GM21529 (cell line): ENCODE measurements around the gene NFKBIE.

Source experiments
- ATAC-seq: cut with Tn5 transposase; IDR thresholded peaks from one replicate; pipeline ENCODE4 v1.9.1; 2021; ENCODE audit not compliant: unreplicated experiment

The NFKBIE gene

DNA sequence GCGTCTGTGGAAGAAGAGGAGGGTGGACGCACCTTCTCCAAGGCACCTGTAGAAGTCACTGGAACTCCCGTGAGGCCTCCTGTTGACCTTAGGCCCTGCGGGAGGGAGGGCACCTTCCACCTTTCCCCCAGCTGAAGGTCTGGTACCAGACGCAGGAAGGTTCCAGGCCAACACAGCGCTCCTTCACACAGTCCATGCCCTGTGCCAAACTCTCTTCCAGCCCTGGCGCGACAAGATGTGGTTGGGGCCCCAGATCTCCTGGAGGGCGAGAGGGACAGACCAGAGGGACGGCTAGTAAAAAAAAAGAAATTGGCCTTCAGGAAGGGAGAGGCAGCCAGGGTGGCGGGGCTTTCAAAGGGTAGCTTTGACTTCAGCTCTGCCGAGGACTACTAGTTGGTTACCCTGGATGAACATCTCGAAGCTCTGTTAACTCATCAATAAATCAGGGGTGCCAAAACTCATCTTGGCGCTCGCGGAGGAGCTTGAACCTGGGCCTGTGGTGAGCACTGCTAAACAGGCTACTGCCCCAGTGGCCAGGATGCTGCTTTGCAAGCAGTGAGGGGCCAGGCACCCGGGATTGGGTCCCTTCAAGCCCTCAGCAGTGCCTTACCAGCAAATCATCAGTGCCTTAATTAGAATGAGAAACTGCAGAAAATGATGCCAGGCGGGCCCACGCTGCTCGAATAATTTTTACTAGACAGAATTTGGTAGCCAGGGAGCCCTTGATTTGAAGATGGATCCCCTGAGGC, 32.9 kb upstream of the NFKBIE start:
- no peak for ATAC-seq

DNA sequence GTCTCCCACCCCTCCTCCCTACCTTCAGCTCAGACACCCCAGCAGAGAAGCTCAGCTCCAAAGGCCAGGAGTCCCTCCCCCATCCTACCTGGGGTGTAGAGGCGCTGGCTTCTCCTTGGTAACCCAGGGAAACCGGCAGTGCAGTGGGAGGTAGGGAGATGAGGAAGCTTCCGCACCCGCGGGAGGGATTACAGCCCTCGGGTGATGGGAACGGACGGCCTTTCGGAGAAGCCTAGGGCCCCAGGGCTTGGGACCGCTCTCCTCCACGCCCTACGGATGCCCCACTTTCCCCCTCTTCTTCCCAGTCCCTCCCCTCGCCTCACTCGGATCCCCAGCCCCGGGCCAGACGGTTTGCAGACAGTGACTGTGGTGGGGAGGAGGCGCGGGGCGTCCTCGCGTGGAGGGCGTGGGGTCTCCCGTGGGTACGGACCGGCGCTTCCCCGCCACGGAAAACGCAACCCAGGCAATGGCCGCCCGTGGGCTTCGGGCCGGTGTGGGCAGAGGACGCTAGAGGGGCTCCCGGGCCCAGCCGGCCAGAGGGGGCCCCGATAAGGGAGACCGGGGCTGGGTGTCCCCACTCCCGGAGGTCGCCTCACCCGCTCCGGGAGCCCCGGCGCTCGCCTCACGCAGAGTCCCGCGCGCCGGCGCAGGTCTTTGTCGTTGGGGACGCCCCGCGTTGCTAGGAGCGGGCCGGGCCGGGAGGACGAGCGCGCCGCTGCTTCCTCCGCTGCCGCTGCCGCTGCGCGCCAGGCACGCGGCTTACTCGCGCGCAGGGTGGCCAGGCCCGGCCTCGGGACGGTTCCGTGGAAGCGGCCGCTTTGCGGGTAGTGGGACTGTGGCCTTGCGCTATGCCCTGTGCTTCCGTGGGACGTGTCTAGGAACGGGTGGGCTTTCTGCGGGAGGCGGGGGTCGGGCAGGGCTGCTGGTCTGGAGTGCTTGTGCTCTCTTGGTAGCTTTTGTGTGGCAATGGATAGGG, 32.0 kb upstream of the NFKBIE start:
- no peak for ATAC-seq

DNA sequence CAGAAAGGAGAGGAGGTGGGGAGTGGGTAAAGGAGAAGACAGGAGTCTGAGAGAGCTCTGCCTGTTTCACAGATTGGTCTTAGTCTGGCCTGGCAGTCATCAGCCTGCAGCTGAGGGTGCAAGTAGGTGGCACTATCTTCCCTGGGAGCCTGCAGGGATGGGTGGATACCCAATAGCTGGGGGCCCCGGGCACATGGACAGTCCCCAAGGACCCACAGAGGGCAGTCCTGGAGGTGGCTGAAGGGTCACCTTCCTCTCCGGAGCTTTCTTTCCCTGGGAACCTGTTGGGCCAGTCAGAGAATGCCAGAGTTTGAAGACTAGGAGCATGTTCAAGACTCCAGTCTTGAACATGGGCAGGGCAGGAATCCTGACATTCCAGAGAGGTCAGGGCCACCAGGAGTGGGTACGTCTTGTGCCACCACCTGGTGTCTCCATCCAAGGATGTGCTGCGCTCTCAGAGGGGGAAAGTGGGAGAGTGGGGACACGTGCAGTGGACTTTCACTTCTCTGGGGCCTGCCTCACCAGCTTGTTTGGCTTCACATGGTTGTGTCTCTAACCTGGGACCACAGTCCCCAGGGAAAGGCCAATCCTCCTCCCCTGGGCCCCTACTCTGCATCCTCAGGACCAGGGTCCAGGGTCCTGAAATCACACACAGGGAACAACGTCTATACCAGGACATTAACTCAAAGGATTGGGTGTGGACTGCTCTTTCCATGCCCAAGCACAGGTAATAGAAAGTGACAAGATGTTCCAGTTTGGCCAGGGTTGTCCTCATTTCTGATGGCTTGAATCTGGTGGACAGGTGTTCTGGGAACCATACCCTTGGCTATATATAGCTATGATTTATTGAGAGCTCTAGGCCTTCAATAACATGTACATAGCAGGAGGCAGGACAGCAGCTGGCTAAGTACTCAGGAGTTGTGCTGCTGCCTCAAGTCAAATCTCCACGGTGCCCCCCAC, 29.8 kb upstream of the NFKBIE start:
- ATAC-seq = no peak

DNA sequence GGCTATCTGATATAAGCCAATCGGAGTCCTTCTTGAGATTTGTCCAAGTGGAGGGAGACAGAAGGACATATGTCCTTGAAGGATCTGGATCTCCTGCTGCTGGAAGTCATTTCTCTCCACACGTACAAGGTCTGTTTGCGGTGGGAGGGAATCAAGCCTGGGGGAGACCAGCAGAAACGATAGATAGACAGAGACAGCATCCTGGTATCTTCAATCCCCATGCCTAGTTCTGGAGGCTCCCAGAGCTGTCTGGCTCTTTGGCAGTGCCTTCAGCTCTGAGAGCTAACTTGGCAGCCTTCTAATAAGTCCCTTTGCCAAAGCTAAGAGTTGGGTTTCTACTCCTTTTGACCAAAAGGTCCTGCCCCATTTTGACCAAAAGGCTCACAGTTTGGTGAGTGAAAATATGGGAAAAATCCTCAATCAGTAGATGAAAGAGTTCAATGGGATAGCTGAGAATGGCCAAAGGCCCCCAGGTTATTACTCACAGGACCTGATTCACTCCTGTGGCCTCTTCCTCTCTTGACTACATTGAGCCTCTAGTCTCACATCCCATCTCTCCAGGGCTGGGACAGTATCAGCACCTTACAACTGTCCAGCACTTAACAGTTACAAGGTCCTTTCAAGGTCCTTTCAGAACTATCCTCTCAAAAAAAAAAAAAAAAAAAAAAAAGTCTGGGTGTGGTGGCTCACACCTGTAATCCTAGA, 27.5 kb upstream of the NFKBIE start:
- no peak for ATAC-seq

DNA sequence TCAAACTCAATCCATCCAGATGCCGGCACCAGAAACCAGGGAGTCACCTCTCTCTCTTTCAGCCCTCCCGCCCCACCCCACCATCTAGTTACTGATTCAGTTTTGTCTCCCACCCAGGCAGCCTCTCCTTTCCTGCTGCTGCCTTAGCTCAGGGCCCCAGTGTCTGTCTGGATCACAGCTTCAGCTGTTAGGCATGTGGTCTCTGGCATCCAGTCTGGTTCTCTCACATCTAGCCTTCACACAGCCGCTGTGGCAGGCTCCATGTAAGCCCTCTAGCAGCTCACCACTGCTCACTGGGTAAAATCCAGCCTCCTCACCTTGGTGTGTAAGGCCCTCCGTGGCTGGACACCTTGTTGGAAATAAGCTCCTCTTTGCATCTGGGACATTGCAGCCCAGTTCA, 26.5 kb upstream of the NFKBIE start:
- no peak for ATAC-seq

DNA sequence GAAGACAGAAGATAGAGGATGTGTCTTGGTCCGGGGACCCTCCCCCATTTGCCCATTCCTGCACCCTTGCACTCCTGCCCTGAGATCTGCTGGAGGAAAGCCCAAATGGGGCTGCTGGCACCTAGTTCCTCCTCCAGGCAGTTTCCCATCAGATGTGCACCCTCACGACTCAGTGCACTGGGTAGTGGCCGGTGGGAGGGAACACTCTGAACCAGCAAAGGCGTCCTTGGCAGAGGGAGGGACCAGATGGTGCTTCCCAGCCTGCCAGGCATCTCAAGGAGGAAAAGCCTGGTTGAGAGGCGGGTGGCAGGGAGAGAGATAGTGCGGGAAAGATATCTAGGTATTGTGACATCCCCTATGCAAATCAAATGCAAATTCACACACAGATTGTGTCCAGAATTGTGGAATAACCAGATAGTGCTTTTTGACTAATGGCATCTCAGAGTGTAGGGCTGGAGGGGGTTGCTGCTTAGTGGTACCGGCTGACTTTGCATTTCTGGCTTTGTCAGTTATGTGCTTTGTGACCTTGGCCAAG, 24.4 kb upstream of the NFKBIE start:
- no peak for ATAC-seq

DNA sequence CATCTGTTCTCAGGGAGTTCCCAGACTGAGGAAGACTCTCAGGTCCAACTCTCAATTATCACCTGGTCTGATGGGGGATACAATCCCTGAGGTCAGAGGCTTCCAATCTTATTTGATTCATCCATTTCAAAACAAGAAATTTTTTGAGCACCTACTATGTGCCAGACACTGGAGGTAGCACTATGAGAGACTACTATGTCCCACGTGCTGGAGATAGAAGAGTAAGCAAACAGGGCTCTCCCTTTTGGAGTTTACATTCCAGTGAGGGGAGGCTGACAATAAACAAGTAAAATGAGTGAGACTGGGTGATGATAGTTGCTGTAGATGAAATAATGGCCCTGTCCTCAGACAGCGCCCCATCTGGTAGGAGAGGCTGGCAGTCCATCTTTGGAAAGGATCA, 21.4 kb upstream of the NFKBIE start:
- ATAC-seq = no peak

DNA sequence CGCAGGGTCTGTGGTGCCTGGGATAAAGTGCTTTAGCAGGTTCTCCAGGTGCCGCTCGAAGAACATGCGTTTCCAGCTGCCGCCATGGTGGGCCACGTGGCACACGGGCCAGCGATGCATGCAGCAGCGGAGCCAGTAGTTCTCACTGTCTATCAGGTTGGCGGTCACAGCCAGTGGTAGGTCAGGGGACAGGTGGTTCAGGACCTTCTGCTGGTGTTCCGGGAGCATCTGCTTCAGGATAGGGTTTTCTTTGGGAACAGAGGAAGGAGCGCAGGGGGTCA, 20.9 kb upstream of the NFKBIE start:
- ATAC-seq = no peak

DNA sequence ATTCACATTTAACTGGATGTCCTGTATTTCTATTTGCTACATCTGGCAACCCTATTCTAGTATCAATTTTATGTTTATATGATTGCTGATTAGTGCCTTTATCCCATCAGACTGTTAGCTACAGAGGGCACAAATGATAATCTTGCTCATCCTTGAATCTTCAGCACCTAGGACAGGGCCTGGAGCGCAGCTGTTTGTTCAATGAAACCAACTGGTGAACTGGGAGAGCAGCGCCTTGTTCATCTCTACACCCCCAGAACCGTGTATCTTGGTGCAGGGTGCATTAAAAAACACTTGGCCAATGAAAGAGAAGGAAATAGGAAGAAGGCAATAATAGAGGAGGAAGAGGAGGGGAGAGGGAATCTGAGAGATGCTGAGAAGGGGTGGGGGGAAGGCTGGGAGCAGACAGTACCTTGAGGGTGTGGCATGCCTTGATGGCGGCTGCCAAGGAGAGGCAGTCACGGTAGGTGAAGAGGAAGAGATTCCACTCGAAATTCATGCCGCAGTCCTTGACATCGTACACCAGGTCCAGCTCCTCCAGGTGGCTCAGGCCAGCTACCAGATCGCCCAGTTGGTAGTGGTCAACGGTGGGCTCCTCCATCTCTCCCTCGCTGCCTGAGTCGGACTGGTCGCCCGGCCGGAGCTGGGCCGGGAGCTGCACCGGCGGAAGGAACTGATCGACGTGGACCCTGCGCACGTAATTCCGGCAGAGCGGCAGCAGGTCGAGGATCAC, 20.4 kb upstream of the NFKBIE start:
- ATAC-seq = no peak

DNA sequence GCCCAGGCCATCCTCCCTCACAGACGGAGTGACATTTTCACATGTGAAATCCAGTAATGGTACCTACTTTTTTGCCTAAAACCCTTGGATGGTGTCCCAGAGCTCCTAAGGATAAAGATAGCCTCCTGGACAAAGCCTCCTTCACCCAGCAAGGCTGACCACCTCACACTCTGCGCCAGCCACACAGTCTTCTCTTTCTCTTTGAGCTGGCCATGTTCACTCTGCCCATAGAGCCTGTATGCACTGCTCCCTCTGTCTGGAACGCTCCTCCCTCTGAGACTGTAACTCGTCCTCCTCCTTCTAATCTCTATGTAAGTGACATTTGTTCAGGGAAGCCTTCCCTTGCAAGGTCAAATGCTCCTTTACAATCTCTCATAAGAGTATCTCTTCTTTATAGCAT, 19.5 kb upstream of the NFKBIE start:
- ATAC-seq = no peak

DNA sequence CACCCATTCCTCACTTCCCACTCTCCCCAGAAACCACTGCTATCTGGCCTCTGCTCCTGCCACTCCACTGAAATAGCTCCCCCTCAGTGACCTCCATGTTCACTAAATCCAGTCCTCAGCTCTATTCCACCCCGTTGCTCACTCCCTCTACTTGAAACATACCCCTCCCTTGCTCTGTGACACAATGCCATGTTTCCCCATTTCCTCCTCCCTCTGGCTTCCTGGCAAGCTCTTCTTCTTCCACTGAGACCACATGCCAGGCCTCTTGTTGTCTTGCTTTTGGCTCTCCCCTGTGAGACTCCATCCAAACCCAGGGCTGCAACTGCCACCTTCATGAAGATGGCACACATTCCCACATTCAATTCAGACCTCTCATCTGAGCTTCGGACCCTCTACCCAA, 18.8 kb upstream of the NFKBIE start:
- ATAC-seq = no peak

DNA sequence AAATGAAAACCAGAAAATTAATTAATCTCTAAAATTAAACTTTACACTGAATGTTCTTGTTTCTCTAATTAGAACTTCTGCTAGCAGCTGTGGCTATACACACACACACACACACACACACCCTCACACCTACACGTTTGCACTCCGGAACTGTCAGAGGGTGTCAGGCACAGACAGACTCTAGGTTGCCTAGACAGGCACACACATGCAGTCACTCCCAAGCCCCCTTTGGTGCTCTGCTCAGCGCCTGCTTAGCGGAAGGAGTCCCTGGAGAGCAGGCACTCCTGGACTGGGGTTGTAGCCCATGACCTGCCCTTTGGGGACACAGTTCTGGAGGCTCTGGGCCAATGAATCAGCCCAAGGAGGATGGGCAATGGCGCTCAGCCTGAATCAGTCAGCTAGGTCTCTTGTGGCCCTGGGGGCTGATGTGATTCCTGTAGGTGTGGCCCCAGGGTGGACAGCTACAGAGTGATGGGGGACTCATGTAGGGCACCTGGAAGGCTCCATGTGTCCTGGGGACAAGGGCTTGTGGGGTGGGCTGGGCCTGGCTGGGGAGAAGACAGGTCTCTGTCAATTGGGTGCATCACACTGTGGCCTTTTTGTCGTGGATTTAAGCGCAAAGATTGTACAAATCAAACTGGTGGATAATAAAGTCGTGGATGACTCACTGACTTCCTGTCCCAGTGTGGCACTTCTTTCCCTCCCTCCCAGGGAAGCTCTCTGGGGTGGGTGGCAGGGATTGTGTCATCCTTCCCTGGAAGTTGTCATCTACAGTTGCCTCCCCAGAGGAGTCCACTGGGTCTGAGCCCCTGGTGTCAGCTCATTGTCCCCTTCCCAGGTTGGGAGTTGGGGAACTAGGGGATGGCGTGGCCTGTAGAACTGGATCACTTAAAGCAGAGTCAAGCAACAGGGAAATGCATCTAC, 13.7 kb upstream of the NFKBIE start:
- no peak for ATAC-seq

DNA sequence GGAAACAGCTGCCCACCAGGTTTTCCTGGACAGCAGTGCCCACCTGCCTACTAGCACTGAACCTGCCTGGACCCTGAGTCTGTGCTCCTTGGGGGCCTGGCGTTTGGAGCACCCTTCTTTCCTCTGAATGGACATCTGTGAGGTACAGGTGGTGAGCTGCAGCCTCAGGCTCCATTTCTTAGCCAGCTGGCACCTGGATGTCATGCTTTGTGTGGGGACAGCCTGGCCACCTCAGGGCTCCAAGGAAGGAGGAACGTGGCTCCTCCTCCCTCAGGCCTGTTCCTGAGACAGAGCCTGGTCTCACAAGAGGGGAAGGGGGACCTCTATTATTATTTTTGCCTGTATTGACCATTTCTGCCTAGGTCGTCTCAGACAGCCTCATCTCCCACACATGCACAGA, 13.0 kb upstream of the NFKBIE start:
- no peak for ATAC-seq

DNA sequence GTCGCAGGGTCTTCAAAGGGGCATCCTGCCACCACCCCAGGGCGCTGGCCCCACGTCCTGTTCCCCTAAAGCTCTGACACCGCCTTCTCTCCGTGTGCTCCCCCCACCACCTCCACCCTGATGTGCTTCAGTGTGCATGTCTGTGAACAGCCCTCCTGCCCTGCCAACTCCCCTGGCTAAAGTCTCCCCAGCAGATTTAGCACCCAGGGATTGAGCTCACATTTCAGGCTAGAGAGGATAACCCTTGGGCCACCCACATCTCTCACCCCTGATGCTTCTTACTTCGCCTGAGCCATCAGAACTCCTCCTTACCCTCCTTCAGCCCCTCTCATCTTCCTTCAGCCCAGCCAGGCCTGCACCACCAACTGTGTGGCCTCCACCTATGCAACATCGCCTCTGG, 12.4 kb upstream of the NFKBIE start:
- no peak for ATAC-seq

DNA sequence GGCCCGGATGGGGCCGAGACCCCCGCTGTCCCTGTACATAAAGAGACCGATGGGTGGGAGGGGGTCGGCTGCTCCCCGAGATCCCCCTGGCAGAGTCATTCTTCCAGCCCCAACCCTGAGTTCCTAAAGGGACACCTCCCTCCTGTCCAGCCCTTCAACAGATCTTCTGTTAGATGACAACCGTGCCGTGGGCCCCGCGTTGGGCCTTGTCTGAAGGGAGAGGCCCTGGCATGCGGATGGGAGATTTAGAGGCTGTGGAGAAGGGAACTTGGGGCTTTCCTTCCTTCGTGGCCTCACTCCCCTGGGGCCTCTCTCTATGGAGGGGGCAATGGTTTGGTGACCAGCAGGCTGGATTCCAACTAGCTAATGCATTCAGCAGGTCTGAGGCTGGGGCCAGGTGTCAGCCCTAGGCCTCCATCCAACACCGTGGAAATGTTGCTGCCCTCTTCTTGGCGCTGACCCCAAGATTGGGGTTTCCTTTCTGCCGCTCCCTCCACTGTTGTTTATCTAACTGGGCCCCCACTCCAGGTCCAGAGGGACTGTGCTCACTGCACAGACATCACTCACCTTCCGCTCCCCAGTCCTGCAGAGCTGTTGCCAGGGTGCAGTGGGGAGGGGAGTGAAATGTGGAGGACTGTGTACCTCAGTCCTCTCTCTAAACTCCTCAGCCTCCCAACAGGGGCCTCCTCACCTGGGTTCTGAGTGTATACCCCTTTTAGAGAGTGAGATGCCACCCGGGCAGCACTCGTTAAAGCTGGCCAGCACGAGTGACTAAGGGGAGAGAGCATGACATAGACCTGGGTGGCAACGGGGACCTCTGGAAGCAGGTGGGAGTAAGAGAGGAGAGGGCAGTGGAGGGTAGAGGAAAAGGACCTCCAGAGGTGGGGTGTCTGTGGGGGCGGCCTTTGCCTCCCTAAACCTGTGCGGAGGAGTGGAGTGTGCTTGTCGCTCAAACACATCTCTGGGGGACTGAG, 11.6 kb upstream of the NFKBIE start:
- ATAC-seq = no peak

DNA sequence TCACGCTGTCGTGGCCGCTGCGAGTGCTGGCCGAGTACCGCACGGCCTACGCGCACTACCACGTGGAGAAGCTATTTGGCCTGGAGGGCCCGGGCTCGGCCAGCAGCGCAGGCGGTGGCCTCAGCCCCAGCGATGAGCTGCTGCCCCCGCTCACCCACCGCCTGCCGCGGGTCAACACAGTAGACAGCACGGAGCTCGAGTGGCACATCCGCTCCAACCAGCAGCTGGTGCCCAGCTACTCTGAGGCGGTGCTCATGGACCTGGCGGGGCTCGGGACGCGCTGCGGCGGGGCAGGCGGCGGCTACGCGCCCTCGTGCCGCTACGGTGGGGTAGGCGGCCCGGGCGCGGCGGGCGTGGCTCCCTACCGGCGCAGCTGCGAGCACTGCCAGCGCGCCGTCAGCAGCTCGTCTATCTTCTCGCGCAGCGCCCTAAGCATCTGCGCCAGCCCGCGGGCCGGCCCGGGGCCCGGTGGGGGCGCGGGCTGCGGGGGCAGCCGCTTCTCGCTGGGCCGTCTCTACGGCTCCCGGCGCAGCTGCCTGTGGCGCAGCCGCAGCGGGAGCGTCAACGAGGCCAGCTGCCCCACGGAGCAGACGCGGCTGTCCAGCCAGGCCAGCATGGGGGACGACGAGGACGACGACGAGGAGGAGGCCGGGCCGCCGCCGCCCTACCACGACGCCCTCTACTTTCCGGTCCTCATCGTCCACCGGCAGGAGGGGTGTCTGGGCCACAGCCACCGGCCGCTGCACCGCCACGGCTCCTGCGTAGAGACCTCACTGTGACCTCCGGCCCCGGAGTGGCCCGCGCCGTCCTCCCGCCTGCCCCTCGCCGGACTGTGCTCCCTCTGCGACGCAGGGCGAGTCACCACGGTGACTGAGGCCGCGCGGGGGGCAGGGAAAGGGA, 10.6 kb upstream of the NFKBIE start:
- no peak for ATAC-seq
